Vagina (tissue), 2 donors: Measurements from ENCODE around the gene DCDC2.

Experiments
- POLR2A ChIP-seq, 2 donors: fragments of 450-650 bp; IDR thresholded peaks; one replicate each; pipeline ENCODE4 v1.6.1; 2017; ENCODE audit warnings: antibody characterized with exemption in 2 of 2, mild to moderate bottlenecking in 2 of 2, moderate library complexity in 2 of 2
- TF ChIP-seq, protein P1 (sequence below), 3 experiments: fragments of 450-650 bp in 2 of 3; fragments of 200-600 bp in 1 of 3; sonication (generic) in 1 of 3; IDR thresholded peaks; one replicate each; pipeline ENCODE4 v1.5.1; 2017 to 2019; ENCODE audit warnings: antibody characterized with exemption in 3 of 3, mild to moderate bottlenecking in 2 of 3, moderate library complexity in 2 of 3

DNA sequence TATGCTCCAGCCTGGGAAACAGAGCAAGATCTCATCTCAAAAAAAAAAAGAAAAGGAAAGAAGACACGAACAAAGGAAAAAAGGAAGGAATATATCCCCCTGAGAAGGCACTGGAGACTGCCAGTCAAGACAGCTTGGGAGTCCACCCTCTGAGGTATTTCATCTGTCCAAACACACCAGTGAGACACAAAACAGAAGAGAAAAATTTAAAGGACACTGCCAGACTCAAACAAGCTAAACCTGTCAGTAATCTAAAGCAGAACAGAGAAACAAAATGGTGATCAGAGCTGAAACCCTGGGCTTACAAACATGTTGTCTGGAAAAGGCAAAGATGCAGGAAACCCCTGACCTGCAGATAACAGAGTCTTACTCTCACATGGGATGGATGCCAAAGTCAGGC, 114.9 kb downstream of the DCDC2 start:
- TF ChIP-seq, protein P1, sequence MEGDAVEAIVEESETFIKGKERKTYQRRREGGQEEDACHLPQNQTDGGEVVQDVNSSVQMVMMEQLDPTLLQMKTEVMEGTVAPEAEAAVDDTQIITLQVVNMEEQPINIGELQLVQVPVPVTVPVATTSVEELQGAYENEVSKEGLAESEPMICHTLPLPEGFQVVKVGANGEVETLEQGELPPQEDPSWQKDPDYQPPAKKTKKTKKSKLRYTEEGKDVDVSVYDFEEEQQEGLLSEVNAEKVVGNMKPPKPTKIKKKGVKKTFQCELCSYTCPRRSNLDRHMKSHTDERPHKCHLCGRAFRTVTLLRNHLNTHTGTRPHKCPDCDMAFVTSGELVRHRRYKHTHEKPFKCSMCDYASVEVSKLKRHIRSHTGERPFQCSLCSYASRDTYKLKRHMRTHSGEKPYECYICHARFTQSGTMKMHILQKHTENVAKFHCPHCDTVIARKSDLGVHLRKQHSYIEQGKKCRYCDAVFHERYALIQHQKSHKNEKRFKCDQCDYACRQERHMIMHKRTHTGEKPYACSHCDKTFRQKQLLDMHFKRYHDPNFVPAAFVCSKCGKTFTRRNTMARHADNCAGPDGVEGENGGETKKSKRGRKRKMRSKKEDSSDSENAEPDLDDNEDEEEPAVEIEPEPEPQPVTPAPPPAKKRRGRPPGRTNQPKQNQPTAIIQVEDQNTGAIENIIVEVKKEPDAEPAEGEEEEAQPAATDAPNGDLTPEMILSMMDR (IDR thresholded peaks at IDR 0.05) = no peak
- TF ChIP-seq POLR2A (IDR thresholded peaks at IDR 0.05) = no peak
